ENCODE measurements around the gene ABI1.

DNA sequence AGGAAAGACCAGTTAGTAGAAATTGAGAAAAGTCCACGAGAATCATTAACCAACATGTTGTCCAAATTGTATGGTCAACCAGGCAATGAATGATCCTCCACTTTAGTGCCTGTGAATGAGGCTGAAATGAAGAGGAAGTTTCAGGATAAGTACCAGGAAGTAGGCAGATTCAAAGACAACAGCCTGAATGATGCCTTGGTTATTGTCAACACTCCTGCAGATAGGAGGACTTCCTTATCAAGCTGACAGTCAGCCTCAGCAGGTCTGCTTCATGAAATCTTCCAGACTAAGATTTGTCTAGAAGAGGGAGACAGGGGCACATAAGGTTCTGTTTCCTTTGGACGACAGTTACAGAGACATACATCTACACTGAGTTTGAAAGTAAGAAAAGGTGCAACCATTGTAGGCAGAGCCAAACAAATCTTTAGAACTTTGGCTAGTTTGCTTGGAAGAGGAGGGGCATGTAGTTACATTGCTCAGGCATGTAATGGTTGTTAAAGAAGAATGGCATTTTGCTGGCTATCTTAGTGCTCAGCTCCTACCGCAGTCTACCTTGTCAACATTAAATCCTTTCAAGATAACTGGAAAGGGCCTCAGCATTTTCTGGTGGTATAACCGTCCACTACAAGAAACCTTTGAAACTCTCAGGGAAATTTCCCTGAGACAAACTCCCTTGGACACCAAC, 81.4 kb downstream of the ABI1 start:
- TF ChIP-seq, protein P1, sequence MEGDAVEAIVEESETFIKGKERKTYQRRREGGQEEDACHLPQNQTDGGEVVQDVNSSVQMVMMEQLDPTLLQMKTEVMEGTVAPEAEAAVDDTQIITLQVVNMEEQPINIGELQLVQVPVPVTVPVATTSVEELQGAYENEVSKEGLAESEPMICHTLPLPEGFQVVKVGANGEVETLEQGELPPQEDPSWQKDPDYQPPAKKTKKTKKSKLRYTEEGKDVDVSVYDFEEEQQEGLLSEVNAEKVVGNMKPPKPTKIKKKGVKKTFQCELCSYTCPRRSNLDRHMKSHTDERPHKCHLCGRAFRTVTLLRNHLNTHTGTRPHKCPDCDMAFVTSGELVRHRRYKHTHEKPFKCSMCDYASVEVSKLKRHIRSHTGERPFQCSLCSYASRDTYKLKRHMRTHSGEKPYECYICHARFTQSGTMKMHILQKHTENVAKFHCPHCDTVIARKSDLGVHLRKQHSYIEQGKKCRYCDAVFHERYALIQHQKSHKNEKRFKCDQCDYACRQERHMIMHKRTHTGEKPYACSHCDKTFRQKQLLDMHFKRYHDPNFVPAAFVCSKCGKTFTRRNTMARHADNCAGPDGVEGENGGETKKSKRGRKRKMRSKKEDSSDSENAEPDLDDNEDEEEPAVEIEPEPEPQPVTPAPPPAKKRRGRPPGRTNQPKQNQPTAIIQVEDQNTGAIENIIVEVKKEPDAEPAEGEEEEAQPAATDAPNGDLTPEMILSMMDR (IDR thresholded peaks at IDR 0.05): no peak
- TF ChIP-seq POLR2A (IDR thresholded peaks at IDR 0.05): no peak
